Subcutaneous abdominal adipose tissue (tissue), 5 donors: ENCODE data around the gene STXBP6.

ENCODE experiments used
- H3K27ac ChIP-seq: one replicate; pipeline ENCODE4 v1.7.0; 2013; ENCODE audit warnings: low read depth, mild to moderate bottlenecking, inconsistent platforms, low read length, moderate library complexity
- H3K27me3 ChIP-seq, 5 donors: one replicate each; pipeline ENCODE4 v1.7.0; 2013; ENCODE audit warnings: low read length in 5 of 5, inconsistent platforms in 1 of 5; ENCODE audit not compliant: control insufficient read depth in 5 of 5, insufficient read depth in 4 of 5
- H3K36me3 ChIP-seq, 5 donors: one replicate each; pipeline ENCODE4 v1.7.0; 2013; ENCODE audit warnings: low read length in 5 of 5; ENCODE audit not compliant: control insufficient read depth in 5 of 5, insufficient read depth in 5 of 5
- H3K4me1 ChIP-seq, 5 donors: one replicate each; pipeline ENCODE4 v1.7.0; 2013; ENCODE audit warnings: low read length in 5 of 5, mild to moderate bottlenecking in 3 of 5, moderate library complexity in 1 of 5; ENCODE audit not compliant: control insufficient read depth in 5 of 5, insufficient read depth in 5 of 5
- H3K4me3 ChIP-seq, 5 donors: one replicate each; pipeline ENCODE4 v1.7.0; 2013; ENCODE audit warnings: low read length in 5 of 5, low read depth in 1 of 5
- H3K9ac ChIP-seq, 5 donors: one replicate each; pipeline ENCODE4 v1.7.0; 2013; ENCODE audit warnings: low read length in 5 of 5, mild to moderate bottlenecking in 4 of 5, moderate library complexity in 3 of 5
- H3K9me3 ChIP-seq, 5 donors: one replicate each; pipeline ENCODE4 v1.7.0; 2013; ENCODE audit warnings: low read length in 5 of 5; ENCODE audit not compliant: control insufficient read depth in 5 of 5
- donor health status: healthy.
- donor health status: healthy.
- donor health status: healthy.
- donor health status: healthy.
- donor health status: healthy.

The STXBP6 gene

DNA sequence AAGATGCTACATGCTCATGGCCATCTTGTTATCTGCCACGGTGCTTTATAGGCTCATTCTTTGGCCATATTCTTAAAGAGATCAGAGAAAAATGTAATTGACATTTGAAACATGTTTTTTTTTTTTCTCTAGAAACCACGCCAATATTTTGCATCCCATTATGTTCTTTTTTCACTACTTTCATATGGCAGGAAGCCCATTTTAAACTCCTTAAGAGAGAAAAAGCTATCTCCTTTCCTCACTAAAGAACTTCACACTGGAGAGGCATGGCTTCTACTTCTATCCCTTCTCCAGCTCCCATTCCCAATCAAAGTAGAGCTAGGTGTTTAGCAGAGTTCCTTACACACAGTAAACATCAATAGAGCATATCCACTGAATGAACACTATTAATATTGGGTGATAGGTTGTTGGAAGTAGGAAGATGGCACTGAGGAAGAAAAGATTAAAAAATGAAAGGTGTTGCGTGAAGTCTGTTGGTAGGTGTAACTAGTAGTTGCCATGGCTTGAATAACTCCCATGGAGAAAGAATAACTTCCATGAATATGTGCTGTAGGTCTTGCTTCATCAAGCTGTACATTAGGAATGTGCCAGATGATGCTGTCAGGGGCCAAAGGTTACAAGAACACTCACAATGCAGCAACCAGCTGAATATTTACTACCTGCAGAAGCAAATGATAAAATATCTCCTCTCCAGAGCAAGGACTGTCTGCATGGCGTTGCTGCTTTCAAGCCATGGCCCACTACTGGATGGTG lies 178.8 kb downstream of the STXBP6 start:
- Histone ChIP-seq H3K27me3 (no peaks in the 10 kb centered on the region), H3K4me1 (peaks cover 3 to 36% (median 28%) of the 10 kb centered on the region in 5 donors), H3K27ac (no peak overlapping the region), H3K9ac (no peak overlapping the region), H3K36me3 (no peaks in the 10 kb centered on the region), H3K9me3 (no peaks in the 10 kb centered on the region), H3K4me3 (no peak overlapping the region)

DNA sequence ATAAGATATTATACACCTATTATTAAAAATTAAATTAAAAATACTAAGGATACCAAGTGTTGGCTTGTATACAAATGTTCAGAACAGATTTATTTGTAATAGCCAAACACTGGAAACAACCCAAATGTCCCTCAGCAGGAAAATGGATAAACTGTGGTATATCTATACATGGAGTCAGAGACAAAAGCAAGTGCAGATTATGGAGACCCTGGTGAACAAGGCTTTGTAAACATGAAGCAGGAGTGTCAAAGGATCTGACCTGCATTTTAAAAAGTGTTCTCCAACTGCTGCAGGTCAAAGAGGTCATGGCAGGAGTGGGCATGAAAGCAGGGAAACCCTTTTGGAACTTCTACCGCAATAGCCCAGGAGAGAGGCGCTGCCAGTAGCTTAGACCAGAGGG lies 181.6 kb downstream of the STXBP6 start:
- Histone ChIP-seq H3K4me1 (peaks cover 0 to 9% (median 4%) of the 10 kb centered on the region in 5 donors), H3K27me3 (no peaks in the 10 kb centered on the region), H3K27ac (no peak overlapping the region), H3K4me3 (no peak overlapping the region), H3K9me3 (no peaks in the 10 kb centered on the region), H3K36me3 (no peaks in the 10 kb centered on the region), H3K9ac (no peak overlapping the region)

DNA sequence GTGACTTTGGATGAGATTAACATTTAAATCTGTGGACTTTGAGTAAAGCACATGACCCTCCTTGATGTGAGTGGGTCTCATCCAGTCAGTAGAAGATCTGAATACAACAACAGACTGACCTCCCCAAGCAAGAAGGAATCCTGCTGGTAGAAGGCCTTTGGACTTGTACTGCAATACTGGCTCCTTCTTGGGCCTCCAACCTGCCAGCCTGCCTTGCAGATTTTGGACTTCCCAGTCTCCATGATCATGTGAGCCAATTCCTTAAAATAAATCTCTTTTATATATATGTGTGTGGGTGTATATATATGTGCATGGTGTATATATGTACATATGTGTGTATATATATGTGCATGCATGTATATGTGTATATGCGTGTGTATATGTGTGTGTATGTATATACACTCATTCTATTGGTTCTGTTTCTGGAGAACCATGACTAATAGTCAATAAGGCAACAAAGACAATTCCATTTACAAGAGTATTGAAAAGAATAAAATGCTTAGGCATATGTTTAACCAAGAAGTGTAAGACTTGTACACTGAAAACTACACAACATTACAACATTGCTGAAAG lies 183.8 kb downstream of the STXBP6 start:
- H3K4me3 ChIP-seq = no peak overlapping the region
- H3K4me1 ChIP-seq = peaks cover 0 to 10% (median 0%) of the 10 kb centered on the region in 5 donors
- no peaks in the 10 kb centered on the region for H3K27me3 ChIP-seq
- no peaks in the 10 kb centered on the region for H3K9me3 ChIP-seq
- no peaks in the 10 kb centered on the region for H3K36me3 ChIP-seq
- no peak overlapping the region for H3K9ac ChIP-seq
- H3K27ac ChIP-seq = no peak overlapping the region

DNA sequence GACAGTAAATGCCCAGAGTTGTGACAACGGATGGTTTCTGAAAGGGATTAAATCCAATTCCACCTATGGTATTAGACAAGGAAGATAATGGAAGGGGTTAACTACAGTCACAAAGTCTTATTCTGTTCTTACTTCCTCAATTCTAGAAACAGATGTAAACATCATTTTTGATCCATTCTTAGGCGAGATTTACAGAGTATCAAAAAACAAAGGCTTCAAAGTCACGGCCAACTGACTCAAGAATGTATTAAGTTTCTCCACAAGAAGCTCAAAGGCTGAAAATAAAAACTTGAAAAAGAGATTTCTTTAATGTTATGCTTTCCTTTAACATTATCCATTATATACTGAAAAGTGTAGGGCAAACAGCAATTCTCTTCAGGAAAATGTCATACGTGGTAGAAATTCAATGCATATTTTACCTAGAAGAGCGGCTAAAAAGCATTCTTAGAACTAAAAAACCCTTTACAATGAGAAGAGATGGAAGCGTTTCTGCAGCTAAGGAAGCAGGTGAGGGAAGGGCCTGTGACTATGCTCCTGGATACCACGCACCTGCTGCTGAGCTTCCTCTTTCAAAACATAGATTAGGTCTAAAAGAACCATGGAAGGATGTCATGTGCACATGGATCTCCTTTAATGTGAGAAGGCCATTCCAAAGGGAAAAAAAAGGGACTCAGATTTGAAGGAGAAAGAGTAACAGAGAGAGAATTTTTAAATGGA lies 185.8 kb downstream of the STXBP6 start:
- H3K36me3 ChIP-seq = no peaks in the 10 kb centered on the region
- H3K4me3 ChIP-seq = no peak overlapping the region
- no peak overlapping the region for H3K9ac ChIP-seq
- no peaks in the 10 kb centered on the region for H3K27me3 ChIP-seq
- H3K27ac ChIP-seq = no peak overlapping the region
- H3K4me1 ChIP-seq = peaks cover 0 to 26% (median 0%) of the 10 kb centered on the region in 5 donors
- H3K9me3 ChIP-seq = no peaks in the 10 kb centered on the region

DNA sequence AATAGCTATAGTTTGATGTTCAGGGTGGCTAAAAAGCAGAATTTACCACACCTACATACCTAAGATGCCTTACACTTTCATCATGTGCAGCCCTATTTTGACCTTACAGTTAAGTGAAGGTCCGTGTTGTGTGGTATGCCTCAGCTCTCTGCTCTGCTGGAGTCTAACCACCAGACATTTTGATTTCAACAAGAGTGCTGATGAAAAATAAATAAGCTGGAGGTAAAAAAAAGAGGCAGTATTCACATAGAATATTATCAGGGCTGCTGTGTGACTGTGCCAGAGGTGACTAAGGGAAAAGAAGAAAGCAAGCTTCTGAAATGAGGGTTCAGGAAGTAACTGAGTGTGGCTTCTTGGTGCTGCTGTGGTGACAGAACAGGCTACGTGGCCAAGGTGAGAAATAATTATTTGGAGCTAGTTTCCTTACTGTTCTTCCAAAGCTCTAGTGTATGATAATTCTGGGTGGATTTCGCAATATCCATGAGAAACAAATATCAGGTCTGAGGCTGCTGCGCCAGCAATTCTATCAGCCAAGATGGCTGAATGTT lies 188.8 kb downstream of the STXBP6 start:
- peak overlapping the region in 1 of 5 donors; percentile 3 for H3K9ac ChIP-seq
- H3K27me3 ChIP-seq = no peaks in the 10 kb centered on the region
- no peaks in the 10 kb centered on the region for H3K36me3 ChIP-seq
- H3K27ac ChIP-seq = no peak overlapping the region
- H3K4me1 ChIP-seq = peaks cover 0 to 37% (median 3%) of the 10 kb centered on the region in 5 donors
- no peak overlapping the region for H3K4me3 ChIP-seq
- H3K9me3 ChIP-seq = no peaks in the 10 kb centered on the region

DNA sequence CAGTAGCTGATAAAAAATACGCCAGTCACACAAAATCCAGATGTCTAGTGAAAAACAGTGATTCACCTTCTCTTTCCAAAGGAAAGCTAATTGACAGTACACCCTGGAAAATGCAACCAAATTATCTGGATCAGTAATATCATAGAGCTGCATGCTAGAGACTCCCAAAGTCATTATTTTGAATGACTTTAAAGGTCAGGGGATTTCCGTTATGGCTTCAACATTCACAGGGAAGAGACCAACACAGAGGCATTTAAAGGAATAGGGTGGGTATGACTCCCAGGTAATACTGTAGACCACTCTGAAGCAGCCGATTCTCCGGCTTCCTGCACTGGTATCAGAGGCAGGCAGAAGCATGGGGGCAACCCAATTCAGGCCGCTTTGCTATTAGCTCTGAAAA lies 190.4 kb downstream of the STXBP6 start:
- Histone ChIP-seq H3K4me1 (peaks cover 0 to 37% (median 3%) of the 10 kb centered on the region in 5 donors), H3K9me3 (no peaks in the 10 kb centered on the region), H3K27me3 (no peaks in the 10 kb centered on the region), H3K4me3 (no peak overlapping the region), H3K27ac (no peak overlapping the region), H3K36me3 (no peaks in the 10 kb centered on the region), H3K9ac (no peak overlapping the region)

DNA sequence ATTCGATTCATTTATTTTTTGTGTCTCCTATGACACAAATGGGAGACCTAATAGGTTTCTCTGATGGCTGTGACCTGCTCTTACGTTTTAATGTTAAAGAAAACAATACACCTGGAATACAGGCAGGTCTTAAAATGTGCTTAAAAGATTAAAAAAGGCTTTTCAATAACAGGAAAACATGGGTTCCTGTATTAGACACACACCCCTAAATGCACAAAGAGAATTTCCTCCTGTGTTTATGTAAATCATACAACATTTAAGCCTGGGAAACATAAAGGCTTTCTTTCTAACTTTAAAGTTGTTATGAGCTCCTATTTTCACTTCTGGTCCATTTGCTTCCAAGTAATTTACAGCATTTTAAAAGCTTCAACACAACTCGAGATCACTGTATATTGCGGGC lies 191.3 kb downstream of the STXBP6 start:
- H3K9ac ChIP-seq = no peak overlapping the region
- H3K36me3 ChIP-seq = no peaks in the 10 kb centered on the region
- H3K4me1 ChIP-seq = peaks cover 0 to 37% (median 3%) of the 10 kb centered on the region in 5 donors
- no peaks in the 10 kb centered on the region for H3K9me3 ChIP-seq
- no peaks in the 10 kb centered on the region for H3K27me3 ChIP-seq
- peak overlapping the region; percentile 4 for H3K27ac ChIP-seq
- H3K4me3 ChIP-seq = no peak overlapping the region

DNA sequence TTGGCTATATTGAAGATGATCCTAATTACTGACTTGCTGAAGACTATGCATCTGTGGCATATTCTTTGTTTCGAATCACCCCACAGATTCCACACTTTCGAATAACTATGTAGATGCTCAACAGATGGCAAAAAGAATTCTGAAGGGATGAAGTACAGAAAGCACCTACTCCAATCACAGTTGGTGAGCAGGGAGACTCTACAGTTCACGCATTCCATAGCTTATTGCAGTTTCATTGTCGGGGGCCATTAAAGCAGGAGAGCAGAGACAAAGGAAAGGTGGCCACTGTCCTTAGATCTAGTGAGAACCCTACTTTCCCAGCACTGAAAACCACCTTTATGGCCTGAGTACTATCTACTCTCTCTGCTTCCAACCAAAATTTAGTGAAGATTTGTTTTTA lies 191.9 kb downstream of the STXBP6 start:
- H3K36me3 ChIP-seq = no peaks in the 10 kb centered on the region
- no peak overlapping the region for H3K4me3 ChIP-seq
- no peaks in the 10 kb centered on the region for H3K27me3 ChIP-seq
- H3K4me1 ChIP-seq = peaks cover 0 to 37% (median 3%) of the 10 kb centered on the region in 5 donors
- no peak overlapping the region for H3K9ac ChIP-seq
- H3K9me3 ChIP-seq = no peaks in the 10 kb centered on the region
- H3K27ac ChIP-seq = no peak overlapping the region

DNA sequence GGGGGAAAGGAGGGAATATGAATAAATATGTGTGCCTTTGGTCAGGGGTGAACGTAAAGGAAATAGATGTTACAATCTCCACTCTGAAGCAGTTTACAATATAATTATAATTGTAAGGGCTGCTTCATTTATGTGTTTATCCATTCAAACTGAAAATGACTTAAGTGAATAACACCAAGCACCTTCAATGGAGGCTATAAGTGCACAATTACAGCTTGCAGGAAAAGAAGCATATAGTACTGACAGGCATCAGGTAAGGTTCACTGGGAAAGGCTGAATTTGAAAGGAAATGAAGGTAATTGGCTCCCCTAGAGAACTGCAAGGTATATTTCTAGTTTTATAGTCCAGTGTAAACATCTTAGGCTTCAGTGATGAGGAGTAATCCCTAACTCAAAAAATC lies 192.7 kb downstream of the STXBP6 start:
- H3K27ac ChIP-seq = no peak overlapping the region
- no peak overlapping the region for H3K4me3 ChIP-seq
- H3K36me3 ChIP-seq = no peaks in the 10 kb centered on the region
- no peak overlapping the region for H3K9ac ChIP-seq
- peaks cover 0 to 37% (median 3%) of the 10 kb centered on the region in 5 donors for H3K4me1 ChIP-seq
- no peaks in the 10 kb centered on the region for H3K9me3 ChIP-seq
- no peaks in the 10 kb centered on the region for H3K27me3 ChIP-seq

DNA sequence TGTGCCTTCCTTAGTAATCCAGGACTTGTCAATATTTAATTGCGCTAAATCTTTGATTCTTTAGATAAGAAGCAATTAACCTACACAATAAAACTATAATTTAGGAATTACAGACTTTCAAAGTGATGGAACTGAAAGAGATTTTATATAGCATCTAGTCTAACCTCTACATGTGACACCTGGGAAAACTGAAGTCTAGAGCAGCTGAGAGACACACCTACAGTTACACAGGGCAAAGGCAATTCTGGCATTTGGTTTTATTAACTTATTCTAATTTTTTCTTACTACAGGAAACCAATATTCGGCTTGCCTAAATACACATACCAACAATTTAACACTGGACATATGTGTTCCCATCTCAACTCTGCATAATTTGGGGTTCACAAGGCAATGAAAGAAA lies 196.5 kb downstream of the STXBP6 start:
- no peak overlapping the region for H3K4me3 ChIP-seq
- H3K4me1 ChIP-seq = peaks cover 0 to 12% (median 0%) of the 10 kb centered on the region in 5 donors
- H3K27me3 ChIP-seq = no peaks in the 10 kb centered on the region
- H3K9ac ChIP-seq = no peak overlapping the region
- no peaks in the 10 kb centered on the region for H3K9me3 ChIP-seq
- H3K27ac ChIP-seq = no peak overlapping the region
- no peaks in the 10 kb centered on the region for H3K36me3 ChIP-seq
